ENCODE measurements around the gene PSMB1. TPM values are rescaled to one million over a fixed set of nuclear protein-coding genes. Genes with fewer than 3 reads are reported as not detected.
"Not testable (repeated sequence)": the region's sequence is repeated elsewhere in the genome, so short reads cannot be mapped to it uniquely, and the experiment has no call there.

PSMB1 gene
- total RNA-seq, 4 donors from 2014 or later: 152 to 258 (median 213) TPM

DNA sequence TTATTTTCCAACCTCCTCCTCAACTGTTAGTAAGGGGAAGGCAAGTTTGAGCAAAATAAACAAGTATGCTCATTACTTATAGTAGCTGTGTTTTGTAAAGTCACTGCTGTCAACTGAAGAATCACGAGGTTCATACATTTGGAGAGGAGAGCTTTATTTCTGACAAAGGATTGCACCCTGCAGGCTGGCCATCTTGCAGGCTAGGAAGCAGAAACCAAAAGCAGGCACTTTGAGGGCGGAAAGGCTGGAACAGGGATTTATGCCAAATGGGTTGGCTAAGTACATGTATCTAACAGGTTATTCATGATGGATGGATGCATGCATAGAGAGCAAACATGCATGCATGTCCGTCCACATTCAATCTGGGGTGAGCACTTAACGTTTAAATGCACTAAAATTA, 46.7 kb downstream of the PSMB1 start:
- Histone ChIP-seq H3K36me3 (no peaks in the 10 kb centered on the region), H3K27me3 (peaks cover 0 to 43% (median 0%) of the 10 kb centered on the region in 4 donors), H3K4me3 (no peak overlapping the region), H3K4me1 (no peaks in the 10 kb centered on the region), H3K27ac (no peak overlapping the region), H3K9me3 (peaks cover 0 to 8% (median 0%) of the 10 kb centered on the region in 3 donors)
- TF ChIP-seq POLR2A (IDR thresholded peaks at IDR 0.05): no peak
- TF ChIP-seq, protein P1, sequence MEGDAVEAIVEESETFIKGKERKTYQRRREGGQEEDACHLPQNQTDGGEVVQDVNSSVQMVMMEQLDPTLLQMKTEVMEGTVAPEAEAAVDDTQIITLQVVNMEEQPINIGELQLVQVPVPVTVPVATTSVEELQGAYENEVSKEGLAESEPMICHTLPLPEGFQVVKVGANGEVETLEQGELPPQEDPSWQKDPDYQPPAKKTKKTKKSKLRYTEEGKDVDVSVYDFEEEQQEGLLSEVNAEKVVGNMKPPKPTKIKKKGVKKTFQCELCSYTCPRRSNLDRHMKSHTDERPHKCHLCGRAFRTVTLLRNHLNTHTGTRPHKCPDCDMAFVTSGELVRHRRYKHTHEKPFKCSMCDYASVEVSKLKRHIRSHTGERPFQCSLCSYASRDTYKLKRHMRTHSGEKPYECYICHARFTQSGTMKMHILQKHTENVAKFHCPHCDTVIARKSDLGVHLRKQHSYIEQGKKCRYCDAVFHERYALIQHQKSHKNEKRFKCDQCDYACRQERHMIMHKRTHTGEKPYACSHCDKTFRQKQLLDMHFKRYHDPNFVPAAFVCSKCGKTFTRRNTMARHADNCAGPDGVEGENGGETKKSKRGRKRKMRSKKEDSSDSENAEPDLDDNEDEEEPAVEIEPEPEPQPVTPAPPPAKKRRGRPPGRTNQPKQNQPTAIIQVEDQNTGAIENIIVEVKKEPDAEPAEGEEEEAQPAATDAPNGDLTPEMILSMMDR (IDR thresholded peaks at IDR 0.05): no peak
- WGBS, 2 donors: 53 to 60% methylated on average over 4 of the region's 4 CpGs
- intact Hi-C loops (cut with DNase I): no loop called here
- DNase-seq: no peak

DNA sequence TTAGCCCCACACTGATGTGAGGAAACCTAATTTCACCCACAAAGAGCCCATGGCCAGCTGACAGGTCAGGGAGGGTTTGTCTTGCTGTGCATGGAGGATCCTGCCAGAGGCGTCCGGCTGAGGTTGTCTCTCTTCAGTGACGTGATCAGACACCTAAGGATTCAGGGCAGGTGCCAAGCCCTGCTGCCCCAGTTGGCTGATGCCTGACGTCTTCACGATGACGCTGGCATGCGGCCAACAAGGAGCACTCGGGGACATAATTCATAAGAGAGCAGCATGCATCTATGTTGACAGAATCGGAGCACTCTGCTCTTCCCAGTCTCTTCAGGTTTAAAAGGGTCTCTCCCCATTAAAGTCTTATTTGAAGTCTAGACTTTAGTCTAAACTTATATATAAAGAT, 47.8 kb downstream of the PSMB1 start:
- Histone ChIP-seq H3K4me3 (no peak overlapping the region), H3K9me3 (peaks cover 0 to 8% (median 0%) of the 10 kb centered on the region in 3 donors), H3K27ac (no peak overlapping the region), H3K4me1 (no peaks in the 10 kb centered on the region), H3K27me3 (peaks cover 0 to 48% (median 0%) of the 10 kb centered on the region in 4 donors), H3K36me3 (no peaks in the 10 kb centered on the region)
- 11 to 44% methylated on average over 3 to 6 of the region's 9 CpGs for WGBS, 2 donors
- TF ChIP-seq, protein P1 (IDR thresholded peaks at IDR 0.05): no peak
- no peak for TF ChIP-seq POLR2A (IDR thresholded peaks at IDR 0.05)
- no peak for DNase-seq
- intact Hi-C loops (cut with DNase I): no loop called here

DNA sequence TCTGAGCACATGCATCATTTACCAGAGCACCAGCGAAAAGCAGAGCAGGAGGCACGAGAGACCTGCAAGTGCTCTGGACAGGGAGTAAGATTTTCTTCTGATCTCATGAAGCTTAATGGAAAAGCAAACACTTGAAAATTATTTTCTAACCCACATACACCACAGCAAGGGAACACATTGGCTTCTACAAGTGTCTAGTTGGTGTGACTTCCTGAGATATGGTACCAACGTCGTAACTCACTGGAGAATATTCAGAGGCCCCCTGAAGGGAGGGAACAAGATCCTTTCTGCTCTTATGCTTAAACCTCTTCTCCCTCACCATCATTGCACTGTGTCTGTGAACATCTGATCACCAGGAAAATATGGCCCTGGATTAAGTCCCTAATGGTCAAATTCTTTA, 48.6 kb downstream of the PSMB1 start:
- TF ChIP-seq, protein P1 (IDR thresholded peaks at IDR 0.05): no peak
- TF ChIP-seq POLR2A (IDR thresholded peaks at IDR 0.05): no peak

DNA sequence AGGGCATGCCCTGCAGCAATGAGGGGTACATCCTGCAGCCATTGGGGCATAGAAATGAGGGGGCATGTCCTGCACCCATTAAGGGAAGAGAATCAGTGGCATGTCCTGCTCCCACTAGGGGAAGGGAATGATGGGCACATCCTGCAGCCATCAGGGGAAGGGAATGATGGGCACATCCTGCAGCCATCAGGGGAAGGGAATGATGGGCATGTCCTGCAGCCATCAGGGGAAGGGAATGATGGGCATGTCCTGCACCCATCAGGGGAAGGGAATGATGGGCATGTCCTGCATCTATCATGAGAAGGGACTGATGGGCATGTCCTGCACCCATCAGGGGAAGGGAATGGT, 49.7 kb downstream of the PSMB1 start:
- no peaks in the 10 kb centered on the region for H3K36me3 ChIP-seq
- H3K27ac ChIP-seq: no peak overlapping the region
- no peak overlapping the region for H3K4me3 ChIP-seq
- peaks cover 0 to 8% (median 0%) of the 10 kb centered on the region in 3 donors for H3K9me3 ChIP-seq
- no peaks in the 10 kb centered on the region for H3K4me1 ChIP-seq
- intact Hi-C loops (cut with DNase I): no loop called here
- DNase-seq: no peak
- peaks cover 0 to 52% (median 0%) of the 10 kb centered on the region in 4 donors for H3K27me3 ChIP-seq
- TF ChIP-seq, protein P1 (IDR thresholded peaks at IDR 0.05): no peak
- TF ChIP-seq POLR2A (IDR thresholded peaks at IDR 0.05): no peak

More for the DNA sequence above, 48.6 kb downstream of the PSMB1 start:
- Histone ChIP-seq H3K9me3 (peaks cover 0 to 8% (median 0%) of the 10 kb centered on the region in 3 donors), H3K4me1 (no peaks in the 10 kb centered on the region), H3K27me3 (peaks cover 0 to 50% (median 0%) of the 10 kb centered on the region in 4 donors), H3K4me3 (no peak overlapping the region), H3K36me3 (no peaks in the 10 kb centered on the region), H3K27ac (no peak overlapping the region)
- intact Hi-C loops (cut with DNase I): no loop called here
- 45 to 90% methylated on average over 4 of the region's 4 CpGs for WGBS, 2 donors
- no peak for DNase-seq

DNA sequence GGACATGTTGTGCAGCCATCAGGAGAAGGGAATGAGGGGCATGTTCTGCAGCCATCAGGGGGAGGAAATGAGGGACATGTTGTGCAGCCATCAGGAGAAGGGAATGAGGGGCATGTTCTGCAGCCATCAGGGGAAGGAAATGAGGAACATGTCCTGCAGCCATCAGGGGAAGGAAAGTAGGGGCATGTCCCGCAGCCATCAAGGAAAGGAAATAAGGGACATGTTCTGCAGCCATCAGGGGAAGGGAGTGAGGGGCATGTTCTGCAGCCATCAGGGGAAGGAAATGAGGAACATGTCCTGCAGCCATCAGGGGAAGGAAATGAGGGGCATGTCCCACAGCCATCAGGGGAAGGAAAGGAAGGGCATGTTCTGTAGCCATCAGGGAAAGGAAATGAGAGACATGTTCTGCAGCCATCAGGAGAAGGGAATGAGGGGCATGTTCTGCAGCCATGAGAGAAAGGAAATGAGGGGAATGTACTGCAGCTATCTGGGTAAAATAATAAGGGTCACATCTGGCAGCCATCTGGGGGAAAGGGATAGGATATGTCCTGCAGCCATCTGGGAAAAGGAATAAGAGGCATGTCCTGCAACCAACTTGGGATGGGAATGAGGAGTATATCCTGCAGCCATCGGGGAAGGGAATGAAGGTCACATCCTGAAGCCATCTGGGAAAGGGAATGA, 50.2 kb downstream of the PSMB1 start:
- H3K36me3 ChIP-seq; H3K4me1 ChIP-seq; H3K27ac ChIP-seq; intact Hi-C loops (cut with DNase I); H3K9me3 ChIP-seq; DNase-seq; H3K4me3 ChIP-seq: not testable (repeated sequence)
- peaks cover 0 to 53% (median 0%) of the 10 kb centered on the region in 4 donors for H3K27me3 ChIP-seq
- 38 to 97% methylated on average over 2 of the region's 2 CpGs for WGBS, 2 donors

DNA sequence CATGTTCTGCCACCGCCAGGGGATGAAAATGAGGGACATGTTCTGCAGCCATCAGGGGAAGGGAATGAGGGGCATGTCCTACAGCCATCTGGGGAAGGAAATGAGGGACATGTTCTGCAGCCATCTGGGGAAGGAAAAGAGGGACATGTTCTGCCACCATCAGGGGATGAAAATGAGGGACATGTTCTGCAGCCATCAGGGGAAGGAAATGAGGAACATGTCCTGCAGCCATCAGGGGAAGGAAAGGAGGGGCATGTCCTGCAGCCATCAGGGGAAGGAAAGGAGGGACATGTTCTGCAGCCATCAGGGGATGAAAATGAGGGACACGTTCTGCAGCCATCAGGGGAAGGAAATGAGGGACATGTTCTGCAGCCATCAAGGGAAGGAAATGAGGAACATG, 50.8 kb downstream of the PSMB1 start:
- H3K27ac ChIP-seq; DNase-seq; H3K36me3 ChIP-seq; H3K4me3 ChIP-seq; H3K4me1 ChIP-seq; H3K9me3 ChIP-seq; intact Hi-C loops (cut with DNase I): not testable (repeated sequence)
- WGBS, 2 donors: 48 to 65% methylated on average over 2 of the region's 2 CpGs
- H3K27me3 ChIP-seq: peaks cover 0 to 58% (median 0%) of the 10 kb centered on the region in 4 donors
